Muscle layer of colon (tissue), 2 donors: ENCODE measurements around the gene HECTD4.

ENCODE experiments used
- H3K27ac ChIP-seq: one replicate; pipeline ENCODE4 v1.7.0; 2013; ENCODE audit warnings: low read depth, mild to moderate bottlenecking, low read length, moderate library complexity
- H3K27me3 ChIP-seq, 2 donors: one replicate each; pipeline ENCODE4 v1.7.0; 2013; ENCODE audit warnings: low read length in 2 of 2, mild to moderate bottlenecking in 2 of 2; ENCODE audit not compliant: insufficient read depth in 2 of 2, control insufficient read depth in 1 of 2
- H3K36me3 ChIP-seq: one replicate; pipeline ENCODE4 v1.7.0; 2013; ENCODE audit warnings: mild to moderate bottlenecking, low read length; ENCODE audit not compliant: insufficient read depth
- H3K4me1 ChIP-seq: one replicate; pipeline ENCODE4 v1.7.0; 2013; ENCODE audit warnings: mild to moderate bottlenecking, low read length; ENCODE audit not compliant: insufficient read depth
- H3K4me3 ChIP-seq, 2 donors: one replicate each; pipeline ENCODE4 v1.7.0; 2013; ENCODE audit warnings: low read length in 2 of 2, low read depth in 1 of 2, mild to moderate bottlenecking in 1 of 2, moderate library complexity in 1 of 2
- H3K9ac ChIP-seq: one replicate; pipeline ENCODE4 v1.7.0; 2013; ENCODE audit warnings: low read length
- H3K9me3 ChIP-seq: one replicate; pipeline ENCODE4 v1.7.0; 2013; ENCODE audit warnings: mild to moderate bottlenecking, low read length
- donor health status: abdominal sarcoma.
- donor health status: Adenocarcinoma of cecum.

The HECTD4 gene

GRCh38 chr12:112308161-112308560 is 74.1 kb downstream of the HECTD4 start:
- Histone ChIP-seq H3K36me3 (peaks cover 29% of the 10 kb centered on the region), H3K4me1 (no peaks in the 10 kb centered on the region), H3K27ac (no peak overlapping the region), H3K9me3 (no peaks in the 10 kb centered on the region), H3K9ac (no peak overlapping the region), H3K27me3 (no peaks in the 10 kb centered on the region), H3K4me3 (no peak overlapping the region)

GRCh38 chr12:112307317-112308011 is 74.8 kb downstream of the HECTD4 start:
- H3K27me3 ChIP-seq = no peaks in the 10 kb centered on the region
- peaks cover 29% of the 10 kb centered on the region for H3K36me3 ChIP-seq
- H3K9ac ChIP-seq = no peak overlapping the region
- no peaks in the 10 kb centered on the region for H3K4me1 ChIP-seq
- H3K27ac ChIP-seq = no peak overlapping the region
- no peaks in the 10 kb centered on the region for H3K9me3 ChIP-seq
- no peak overlapping the region for H3K4me3 ChIP-seq

GRCh38 chr12:112305951-112306350 is 76.3 kb downstream of the HECTD4 start:
- Histone ChIP-seq H3K27me3 (no peaks in the 10 kb centered on the region), H3K9me3 (no peaks in the 10 kb centered on the region), H3K4me3 (no peak overlapping the region), H3K9ac (no peak overlapping the region), H3K27ac (no peak overlapping the region), H3K36me3 (peaks cover 33% of the 10 kb centered on the region), H3K4me1 (no peaks in the 10 kb centered on the region)

GRCh38 chr12:112304436-112304835 is 77.8 kb downstream of the HECTD4 start:
- Histone ChIP-seq H3K9me3 (no peaks in the 10 kb centered on the region), H3K4me1 (no peaks in the 10 kb centered on the region), H3K27ac (no peak overlapping the region), H3K27me3 (no peaks in the 10 kb centered on the region), H3K36me3 (peaks cover 33% of the 10 kb centered on the region), H3K9ac (no peak overlapping the region), H3K4me3 (no peak overlapping the region)

- Histone ChIP-seq H3K27me3 (no peaks in the 10 kb centered on the region), H3K27ac (no peak overlapping the region), H3K9ac (no peak overlapping the region), H3K4me3 (no peak overlapping the region), H3K9me3 (no peaks in the 10 kb centered on the region), H3K4me1 (no peaks in the 10 kb centered on the region), H3K36me3 (peaks cover 28% of the 10 kb centered on the region)
Measured at GRCh38 chr12:112303799-112304198, 78.4 kb downstream of the HECTD4 start.

- Histone ChIP-seq H3K27ac (no peak overlapping the region), H3K9ac (no peak overlapping the region), H3K9me3 (no peaks in the 10 kb centered on the region), H3K36me3 (peaks cover 26% of the 10 kb centered on the region), H3K27me3 (no peaks in the 10 kb centered on the region), H3K4me1 (no peaks in the 10 kb centered on the region), H3K4me3 (no peak overlapping the region)
Measured at GRCh38 chr12:112303004-112303403, 79.2 kb downstream of the HECTD4 start.

GRCh38 chr12:112299704-112300103 is 82.5 kb downstream of the HECTD4 start:
- Histone ChIP-seq H3K9ac (no peak overlapping the region), H3K9me3 (no peaks in the 10 kb centered on the region), H3K27me3 (no peaks in the 10 kb centered on the region), H3K36me3 (peaks cover 27% of the 10 kb centered on the region), H3K27ac (no peak overlapping the region), H3K4me1 (no peaks in the 10 kb centered on the region), H3K4me3 (no peak overlapping the region)

GRCh38 chr12:112297188-112297587 is 85.0 kb downstream of the HECTD4 start:
- Histone ChIP-seq H3K4me1 (no peaks in the 10 kb centered on the region), H3K27me3 (no peaks in the 10 kb centered on the region), H3K9me3 (no peaks in the 10 kb centered on the region), H3K9ac (no peak overlapping the region), H3K4me3 (no peak overlapping the region), H3K36me3 (peaks cover 25% of the 10 kb centered on the region), H3K27ac (no peak overlapping the region)

- H3K27ac ChIP-seq = no peak overlapping the region
- no peaks in the 10 kb centered on the region for H3K9me3 ChIP-seq
- H3K4me3 ChIP-seq = no peak overlapping the region
- peaks cover 24% of the 10 kb centered on the region for H3K36me3 ChIP-seq
- no peaks in the 10 kb centered on the region for H3K27me3 ChIP-seq
- H3K9ac ChIP-seq = no peak overlapping the region
- no peaks in the 10 kb centered on the region for H3K4me1 ChIP-seq
Measured at GRCh38 chr12:112296183-112296582, 86.0 kb downstream of the HECTD4 start.

- H3K4me3 ChIP-seq = no peak overlapping the region
- H3K9me3 ChIP-seq = no peaks in the 10 kb centered on the region
- peaks cover 24% of the 10 kb centered on the region for H3K36me3 ChIP-seq
- H3K9ac ChIP-seq = no peak overlapping the region
- no peaks in the 10 kb centered on the region for H3K27me3 ChIP-seq
- no peaks in the 10 kb centered on the region for H3K4me1 ChIP-seq
- no peak overlapping the region for H3K27ac ChIP-seq
Measured at GRCh38 chr12:112294793-112295192, 87.4 kb downstream of the HECTD4 start.

GRCh38 chr12:112288638-112289037 is 93.6 kb downstream of the HECTD4 start:
- peaks cover 10% of the 10 kb centered on the region for H3K36me3 ChIP-seq
- H3K9me3 ChIP-seq = peaks cover 8% of the 10 kb centered on the region
- H3K27ac ChIP-seq = no peak overlapping the region
- no peaks in the 10 kb centered on the region for H3K27me3 ChIP-seq
- no peak overlapping the region for H3K4me3 ChIP-seq
- H3K4me1 ChIP-seq = peaks cover 7% of the 10 kb centered on the region
- no peak overlapping the region for H3K9ac ChIP-seq
